ENCODE measurements around the gene COX6A1. TPM values are rescaled to one million over a fixed set of nuclear protein-coding genes. Genes with fewer than 3 reads are reported as not detected.

COX6A1 gene
- total and polyA plus RNA-seq, 2 donors from 2014 or later, result 331 to 1,697 TPM

DNA sequence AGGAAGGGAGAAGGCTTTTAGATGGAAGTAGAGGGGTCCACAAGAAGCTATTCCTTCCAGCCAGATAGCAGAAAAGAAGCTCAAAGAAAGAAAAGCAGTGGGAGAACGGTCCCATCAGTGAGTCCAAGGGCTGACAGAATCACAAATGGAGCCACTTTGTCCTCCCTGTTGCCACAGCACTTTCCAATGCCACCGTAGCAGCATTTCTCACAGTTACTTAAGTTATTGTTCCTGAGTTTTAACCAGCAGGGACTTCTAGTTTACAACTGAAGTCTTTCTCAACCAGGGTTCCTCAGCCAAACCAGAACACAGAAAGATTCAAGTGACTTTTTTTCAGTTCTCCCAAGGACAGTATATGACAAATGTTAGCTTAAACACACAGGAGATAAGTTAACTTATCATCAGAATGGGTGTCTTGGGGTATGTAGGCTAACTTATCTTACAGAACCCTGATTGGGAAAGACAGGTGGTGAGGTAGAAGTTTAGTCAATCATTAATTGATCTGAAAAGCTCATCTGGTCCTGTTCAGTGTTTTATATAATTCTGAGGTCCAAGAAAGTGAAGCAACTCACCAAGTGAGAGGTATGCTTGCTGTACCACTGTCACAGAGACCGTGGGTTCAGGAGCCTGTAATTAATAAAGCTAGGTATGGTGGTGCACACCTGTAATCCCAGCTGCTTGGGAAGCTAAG is 15.3 kb downstream of the COX6A1 start:
- Histone ChIP-seq H3K9ac (ENCODE audit: low read length in 3 of 3) (no peak overlapping the region), H3K27me3 (ENCODE audit: control insufficient read depth, insufficient read depth, low read length) (no peaks in the 10 kb centered on the region), H3K4me3 (ENCODE audit: low read length in 3 of 3) (no peak overlapping the region), H3K36me3 (ENCODE audit: control insufficient read depth in 2 of 3, insufficient read depth in 3 of 3, low read length in 3 of 3) (peaks cover 6 to 18% (median 16%) of the 10 kb centered on the region in 3 donors), H3K27ac (ENCODE audit: low read depth in 2 of 2, low read length in 2 of 2) (no peak overlapping the region), H3K9me3 (ENCODE audit: control insufficient read depth in 2 of 3, insufficient read depth in 1 of 3, low read length in 3 of 3) (no peaks in the 10 kb centered on the region), H3K4me1 (ENCODE audit: control insufficient read depth in 2 of 3, insufficient read depth in 2 of 3, low read depth in 1 of 3, low read length in 3 of 3) (peaks cover 0 to 3% (median 3%) of the 10 kb centered on the region in 3 donors)
- intact Hi-C loops (cut with DNase I), result no loop called here
- no peak for FAIRE-seq
- TF ChIP-seq, protein P1, sequence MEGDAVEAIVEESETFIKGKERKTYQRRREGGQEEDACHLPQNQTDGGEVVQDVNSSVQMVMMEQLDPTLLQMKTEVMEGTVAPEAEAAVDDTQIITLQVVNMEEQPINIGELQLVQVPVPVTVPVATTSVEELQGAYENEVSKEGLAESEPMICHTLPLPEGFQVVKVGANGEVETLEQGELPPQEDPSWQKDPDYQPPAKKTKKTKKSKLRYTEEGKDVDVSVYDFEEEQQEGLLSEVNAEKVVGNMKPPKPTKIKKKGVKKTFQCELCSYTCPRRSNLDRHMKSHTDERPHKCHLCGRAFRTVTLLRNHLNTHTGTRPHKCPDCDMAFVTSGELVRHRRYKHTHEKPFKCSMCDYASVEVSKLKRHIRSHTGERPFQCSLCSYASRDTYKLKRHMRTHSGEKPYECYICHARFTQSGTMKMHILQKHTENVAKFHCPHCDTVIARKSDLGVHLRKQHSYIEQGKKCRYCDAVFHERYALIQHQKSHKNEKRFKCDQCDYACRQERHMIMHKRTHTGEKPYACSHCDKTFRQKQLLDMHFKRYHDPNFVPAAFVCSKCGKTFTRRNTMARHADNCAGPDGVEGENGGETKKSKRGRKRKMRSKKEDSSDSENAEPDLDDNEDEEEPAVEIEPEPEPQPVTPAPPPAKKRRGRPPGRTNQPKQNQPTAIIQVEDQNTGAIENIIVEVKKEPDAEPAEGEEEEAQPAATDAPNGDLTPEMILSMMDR (IDR thresholded peaks at IDR 0.05; ENCODE audit: borderline replicate concordance, extremely low read depth, insufficient read depth), result no peak
- DNase-seq, result no peak

DNA sequence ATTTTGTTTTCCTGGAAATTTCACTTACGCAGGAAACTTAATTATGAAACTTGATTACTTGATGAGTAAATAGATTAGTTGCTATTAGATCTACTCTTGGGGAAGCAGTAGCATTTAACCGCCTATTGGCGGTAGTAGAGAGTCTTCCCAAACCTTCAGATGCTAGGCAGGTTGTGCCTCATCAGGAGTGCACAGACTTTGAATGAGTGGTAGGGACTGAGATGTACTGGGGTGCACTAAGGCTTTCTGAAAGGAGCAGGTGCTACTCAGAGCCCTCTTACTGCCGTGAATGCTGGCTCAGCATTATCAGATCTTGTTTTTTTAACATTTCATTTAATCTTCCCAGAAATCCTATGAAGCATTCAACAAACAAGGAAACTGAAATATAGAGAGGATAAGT is 16.1 kb downstream of the COX6A1 start:
- Histone ChIP-seq H3K9ac (ENCODE audit: low read length in 3 of 3) (no peak overlapping the region), H3K9me3 (ENCODE audit: control insufficient read depth in 2 of 3, insufficient read depth in 1 of 3, low read length in 3 of 3) (no peaks in the 10 kb centered on the region), H3K4me1 (ENCODE audit: control insufficient read depth in 2 of 3, insufficient read depth in 2 of 3, low read depth in 1 of 3, low read length in 3 of 3) (peaks cover 0 to 3% (median 3%) of the 10 kb centered on the region in 3 donors), H3K27me3 (ENCODE audit: control insufficient read depth, insufficient read depth, low read length) (no peaks in the 10 kb centered on the region), H3K4me3 (ENCODE audit: low read length in 3 of 3) (no peak overlapping the region), H3K27ac (ENCODE audit: low read depth in 2 of 2, low read length in 2 of 2) (no peak overlapping the region), H3K36me3 (ENCODE audit: control insufficient read depth in 2 of 3, insufficient read depth in 3 of 3, low read length in 3 of 3) (peaks cover 6 to 19% (median 16%) of the 10 kb centered on the region in 3 donors)
- no peak for FAIRE-seq
- no peak for DNase-seq
- TF ChIP-seq, protein P1 (IDR thresholded peaks at IDR 0.05; ENCODE audit: borderline replicate concordance, extremely low read depth, insufficient read depth), result peak; percentile 29
- intact Hi-C loops (cut with DNase I), result no loop called here

DNA sequence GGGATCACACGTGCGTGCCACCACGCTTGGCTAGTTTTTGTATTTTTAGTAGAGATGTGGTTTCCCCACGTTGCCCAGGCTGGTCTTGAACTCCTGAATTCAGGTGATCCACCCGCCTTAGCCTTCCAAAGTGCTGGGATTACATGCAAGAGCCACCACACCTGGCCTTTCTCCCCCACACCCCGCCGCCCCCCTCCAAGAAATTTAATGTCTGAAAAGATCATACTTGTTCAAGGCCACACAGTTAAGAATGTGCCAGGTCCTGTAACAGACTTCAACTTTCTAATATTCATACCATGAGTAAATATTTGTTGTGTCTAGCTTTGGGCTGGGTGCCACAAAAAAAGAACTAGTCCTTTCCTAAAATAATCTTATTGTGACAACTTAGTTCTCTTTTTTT is 17.4 kb downstream of the COX6A1 start:
- H3K36me3 ChIP-seq (ENCODE audit: control insufficient read depth in 2 of 3, insufficient read depth in 3 of 3, low read length in 3 of 3), result peaks cover 9 to 26% (median 22%) of the 10 kb centered on the region in 3 donors
- no peaks in the 10 kb centered on the region for H3K9me3 ChIP-seq (ENCODE audit: control insufficient read depth in 2 of 3, insufficient read depth in 1 of 3, low read length in 3 of 3)
- DNase-seq (no peak), FAIRE-seq (no peak)
- H3K4me1 ChIP-seq (ENCODE audit: control insufficient read depth in 2 of 3, insufficient read depth in 2 of 3, low read depth in 1 of 3, low read length in 3 of 3), result no peaks in the 10 kb centered on the region
- intact Hi-C loops (cut with DNase I), result no loop called here
- H3K27me3 ChIP-seq (ENCODE audit: control insufficient read depth, insufficient read depth, low read length), result no peaks in the 10 kb centered on the region
- no peak overlapping the region for H3K27ac ChIP-seq (ENCODE audit: low read depth in 2 of 2, low read length in 2 of 2)
- TF ChIP-seq, protein P1 (IDR thresholded peaks at IDR 0.05; ENCODE audit: borderline replicate concordance, extremely low read depth, insufficient read depth), result no peak
- no peak overlapping the region for H3K9ac ChIP-seq (ENCODE audit: low read length in 3 of 3)
- no peak overlapping the region for H3K4me3 ChIP-seq (ENCODE audit: low read length in 3 of 3)

Data from kidney (tissue), 14 donors.